ENCODE data around the gene SERP2. TPM values are rescaled to one million over a fixed set of nuclear protein-coding genes. Genes with fewer than 3 reads are reported as not detected.

Gene SERP2
- total and polyA plus RNA-seq, 2 of the 8 experiments (the other 6 are each of a cell fraction or from before 2014, with no cell fraction given) = 2.0 to 2.3 TPM

DNA sequence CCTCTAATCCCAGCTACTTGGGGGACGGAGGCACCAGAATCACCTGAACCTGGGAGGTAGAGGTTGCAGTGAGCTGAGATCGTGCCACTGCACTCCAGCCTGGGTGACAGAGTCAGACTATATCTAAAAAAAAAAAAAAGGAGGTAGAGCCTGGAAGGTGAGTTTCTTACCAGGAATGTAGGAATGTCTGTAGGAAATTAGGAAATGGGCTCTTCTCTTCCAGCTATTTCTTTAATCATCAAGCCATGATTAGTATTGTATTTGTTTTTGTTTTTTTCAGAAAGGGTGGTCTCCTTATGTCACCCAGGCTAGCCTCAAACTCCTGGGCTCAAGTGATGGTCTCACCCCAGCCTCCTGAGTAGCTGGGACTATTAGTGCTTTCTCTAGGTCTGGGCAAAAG is 26.3 kb upstream of the SERP2 start (continued):
- TF ChIP-seq, protein P1, sequence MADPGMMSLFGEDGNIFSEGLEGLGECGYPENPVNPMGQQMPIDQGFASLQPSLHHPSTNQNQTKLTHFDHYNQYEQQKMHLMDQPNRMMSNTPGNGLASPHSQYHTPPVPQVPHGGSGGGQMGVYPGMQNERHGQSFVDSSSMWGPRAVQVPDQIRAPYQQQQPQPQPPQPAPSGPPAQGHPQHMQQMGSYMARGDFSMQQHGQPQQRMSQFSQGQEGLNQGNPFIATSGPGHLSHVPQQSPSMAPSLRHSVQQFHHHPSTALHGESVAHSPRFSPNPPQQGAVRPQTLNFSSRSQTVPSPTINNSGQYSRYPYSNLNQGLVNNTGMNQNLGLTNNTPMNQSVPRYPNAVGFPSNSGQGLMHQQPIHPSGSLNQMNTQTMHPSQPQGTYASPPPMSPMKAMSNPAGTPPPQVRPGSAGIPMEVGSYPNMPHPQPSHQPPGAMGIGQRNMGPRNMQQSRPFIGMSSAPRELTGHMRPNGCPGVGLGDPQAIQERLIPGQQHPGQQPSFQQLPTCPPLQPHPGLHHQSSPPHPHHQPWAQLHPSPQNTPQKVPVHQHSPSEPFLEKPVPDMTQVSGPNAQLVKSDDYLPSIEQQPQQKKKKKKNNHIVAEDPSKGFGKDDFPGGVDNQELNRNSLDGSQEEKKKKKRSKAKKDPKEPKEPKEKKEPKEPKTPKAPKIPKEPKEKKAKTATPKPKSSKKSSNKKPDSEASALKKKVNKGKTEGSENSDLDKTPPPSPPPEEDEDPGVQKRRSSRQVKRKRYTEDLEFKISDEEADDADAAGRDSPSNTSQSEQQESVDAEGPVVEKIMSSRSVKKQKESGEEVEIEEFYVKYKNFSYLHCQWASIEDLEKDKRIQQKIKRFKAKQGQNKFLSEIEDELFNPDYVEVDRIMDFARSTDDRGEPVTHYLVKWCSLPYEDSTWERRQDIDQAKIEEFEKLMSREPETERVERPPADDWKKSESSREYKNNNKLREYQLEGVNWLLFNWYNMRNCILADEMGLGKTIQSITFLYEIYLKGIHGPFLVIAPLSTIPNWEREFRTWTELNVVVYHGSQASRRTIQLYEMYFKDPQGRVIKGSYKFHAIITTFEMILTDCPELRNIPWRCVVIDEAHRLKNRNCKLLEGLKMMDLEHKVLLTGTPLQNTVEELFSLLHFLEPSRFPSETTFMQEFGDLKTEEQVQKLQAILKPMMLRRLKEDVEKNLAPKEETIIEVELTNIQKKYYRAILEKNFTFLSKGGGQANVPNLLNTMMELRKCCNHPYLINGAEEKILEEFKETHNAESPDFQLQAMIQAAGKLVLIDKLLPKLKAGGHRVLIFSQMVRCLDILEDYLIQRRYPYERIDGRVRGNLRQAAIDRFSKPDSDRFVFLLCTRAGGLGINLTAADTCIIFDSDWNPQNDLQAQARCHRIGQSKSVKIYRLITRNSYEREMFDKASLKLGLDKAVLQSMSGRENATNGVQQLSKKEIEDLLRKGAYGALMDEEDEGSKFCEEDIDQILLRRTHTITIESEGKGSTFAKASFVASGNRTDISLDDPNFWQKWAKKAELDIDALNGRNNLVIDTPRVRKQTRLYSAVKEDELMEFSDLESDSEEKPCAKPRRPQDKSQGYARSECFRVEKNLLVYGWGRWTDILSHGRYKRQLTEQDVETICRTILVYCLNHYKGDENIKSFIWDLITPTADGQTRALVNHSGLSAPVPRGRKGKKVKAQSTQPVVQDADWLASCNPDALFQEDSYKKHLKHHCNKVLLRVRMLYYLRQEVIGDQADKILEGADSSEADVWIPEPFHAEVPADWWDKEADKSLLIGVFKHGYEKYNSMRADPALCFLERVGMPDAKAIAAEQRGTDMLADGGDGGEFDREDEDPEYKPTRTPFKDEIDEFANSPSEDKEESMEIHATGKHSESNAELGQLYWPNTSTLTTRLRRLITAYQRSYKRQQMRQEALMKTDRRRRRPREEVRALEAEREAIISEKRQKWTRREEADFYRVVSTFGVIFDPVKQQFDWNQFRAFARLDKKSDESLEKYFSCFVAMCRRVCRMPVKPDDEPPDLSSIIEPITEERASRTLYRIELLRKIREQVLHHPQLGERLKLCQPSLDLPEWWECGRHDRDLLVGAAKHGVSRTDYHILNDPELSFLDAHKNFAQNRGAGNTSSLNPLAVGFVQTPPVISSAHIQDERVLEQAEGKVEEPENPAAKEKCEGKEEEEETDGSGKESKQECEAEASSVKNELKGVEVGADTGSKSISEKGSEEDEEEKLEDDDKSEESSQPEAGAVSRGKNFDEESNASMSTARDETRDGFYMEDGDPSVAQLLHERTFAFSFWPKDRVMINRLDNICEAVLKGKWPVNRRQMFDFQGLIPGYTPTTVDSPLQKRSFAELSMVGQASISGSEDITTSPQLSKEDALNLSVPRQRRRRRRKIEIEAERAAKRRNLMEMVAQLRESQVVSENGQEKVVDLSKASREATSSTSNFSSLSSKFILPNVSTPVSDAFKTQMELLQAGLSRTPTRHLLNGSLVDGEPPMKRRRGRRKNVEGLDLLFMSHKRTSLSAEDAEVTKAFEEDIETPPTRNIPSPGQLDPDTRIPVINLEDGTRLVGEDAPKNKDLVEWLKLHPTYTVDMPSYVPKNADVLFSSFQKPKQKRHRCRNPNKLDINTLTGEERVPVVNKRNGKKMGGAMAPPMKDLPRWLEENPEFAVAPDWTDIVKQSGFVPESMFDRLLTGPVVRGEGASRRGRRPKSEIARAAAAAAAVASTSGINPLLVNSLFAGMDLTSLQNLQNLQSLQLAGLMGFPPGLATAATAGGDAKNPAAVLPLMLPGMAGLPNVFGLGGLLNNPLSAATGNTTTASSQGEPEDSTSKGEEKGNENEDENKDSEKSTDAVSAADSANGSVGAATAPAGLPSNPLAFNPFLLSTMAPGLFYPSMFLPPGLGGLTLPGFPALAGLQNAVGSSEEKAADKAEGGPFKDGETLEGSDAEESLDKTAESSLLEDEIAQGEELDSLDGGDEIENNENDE (IDR thresholded peaks at IDR 0.05; ENCODE audit: insufficient replicate concordance, low read length) = no peak
- TF ChIP-seq CBX8 (IDR thresholded peaks at IDR 0.05; ENCODE audit: borderline replicate concordance, low read depth, low read length) (no peak), TAF1 (IDR thresholded peaks at IDR 0.05; ENCODE audit: low read depth, low read length) (no peak), GTF2F1 (IDR thresholded peaks at IDR 0.05; ENCODE audit: borderline replicate concordance, low read depth, low read length) (no peak), RNF2 (IDR thresholded peaks at IDR 0.05; ENCODE audit: borderline replicate concordance, low read depth, low read length, missing control alignments, poor library complexity, severe bottlenecking) (no peak), FOSL1 (IDR thresholded peaks at IDR 0.05; ENCODE audit: insufficient read depth, low read depth, low read length) (no peak), HDAC6 (IDR thresholded peaks at IDR 0.05; ENCODE audit: low read depth, low read length) (no peak)
- TF ChIP-seq, protein P2, sequence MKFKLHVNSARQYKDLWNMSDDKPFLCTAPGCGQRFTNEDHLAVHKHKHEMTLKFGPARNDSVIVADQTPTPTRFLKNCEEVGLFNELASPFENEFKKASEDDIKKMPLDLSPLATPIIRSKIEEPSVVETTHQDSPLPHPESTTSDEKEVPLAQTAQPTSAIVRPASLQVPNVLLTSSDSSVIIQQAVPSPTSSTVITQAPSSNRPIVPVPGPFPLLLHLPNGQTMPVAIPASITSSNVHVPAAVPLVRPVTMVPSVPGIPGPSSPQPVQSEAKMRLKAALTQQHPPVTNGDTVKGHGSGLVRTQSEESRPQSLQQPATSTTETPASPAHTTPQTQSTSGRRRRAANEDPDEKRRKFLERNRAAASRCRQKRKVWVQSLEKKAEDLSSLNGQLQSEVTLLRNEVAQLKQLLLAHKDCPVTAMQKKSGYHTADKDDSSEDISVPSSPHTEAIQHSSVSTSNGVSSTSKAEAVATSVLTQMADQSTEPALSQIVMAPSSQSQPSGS (IDR thresholded peaks at IDR 0.05; ENCODE audit: low read length) = no peak
- TF ChIP-seq, protein P3, sequence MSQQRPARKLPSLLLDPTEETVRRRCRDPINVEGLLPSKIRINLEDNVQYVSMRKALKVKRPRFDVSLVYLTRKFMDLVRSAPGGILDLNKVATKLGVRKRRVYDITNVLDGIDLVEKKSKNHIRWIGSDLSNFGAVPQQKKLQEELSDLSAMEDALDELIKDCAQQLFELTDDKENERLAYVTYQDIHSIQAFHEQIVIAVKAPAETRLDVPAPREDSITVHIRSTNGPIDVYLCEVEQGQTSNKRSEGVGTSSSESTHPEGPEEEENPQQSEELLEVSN (IDR thresholded peaks at IDR 0.05) = no peak
